Stimulated activated CD4-positive, alpha-beta T cell treated with anti-CD3 and anti-CD28 coated beads, Interleukin-12 subunit alpha, Interleukin-12 subunit beta, amount 100 ng/mL, for 4 hours (primary cell): ENCODE data around the gene CCDC7.
"Not testable (repeated sequence)": the region's sequence is repeated elsewhere in the genome, so short reads cannot be mapped to it uniquely, and the experiment has no call there.

Source experiments
- DNase-seq: peaks from one replicate; pipeline ENCODE4 v3.0.0-alpha.2; 2020

Gene CCDC7

DNA sequence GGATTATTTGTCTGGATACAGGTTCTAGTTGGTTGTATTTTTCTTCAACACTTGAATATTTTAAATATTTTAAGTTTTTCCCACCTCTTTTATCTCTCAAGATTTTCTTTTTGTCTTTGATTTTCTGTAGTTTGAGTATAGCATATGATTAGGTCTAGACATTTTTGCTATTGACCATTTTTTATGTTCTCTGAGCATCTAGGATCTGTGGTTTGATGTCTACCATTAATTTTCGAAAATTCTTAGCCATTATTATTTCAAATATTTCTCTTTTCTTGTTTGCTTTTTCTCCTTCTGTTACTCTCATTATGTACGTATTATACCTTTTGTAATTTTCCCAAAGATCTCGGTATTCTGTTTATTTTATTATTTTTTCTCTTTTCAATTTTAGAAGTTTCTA lies 293.0 kb downstream of the CCDC7 start:
- DNase-seq, result no peak

GRCh38 chr10:32744321-32744720 lies 298.4 kb downstream of the CCDC7 start:
- no peak for DNase-seq

- DNase-seq, result no peak
These were observed 300.9 kb downstream of the CCDC7 start for GRCh38 chr10:32746869-32747268.

DNA sequence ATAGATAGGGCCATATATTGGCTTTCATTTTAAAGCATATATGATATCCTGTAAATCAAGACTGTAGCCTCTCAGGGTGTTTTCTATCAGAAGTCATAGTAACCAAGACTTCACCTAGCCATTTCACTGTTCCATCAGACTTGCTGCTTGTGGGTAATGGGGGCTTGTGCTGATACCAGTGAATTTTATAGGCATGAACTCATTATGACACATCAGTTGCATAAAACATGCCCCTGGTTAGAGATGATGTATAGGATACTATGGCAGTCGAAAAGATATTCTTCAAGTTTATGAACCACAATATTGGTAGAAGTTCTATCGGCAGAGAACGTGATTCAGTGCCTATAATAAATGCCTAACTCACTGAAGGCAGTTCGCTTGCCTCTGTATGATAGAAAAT lies 305.6 kb downstream of the CCDC7 start:
- DNase-seq, result no peak

DNA sequence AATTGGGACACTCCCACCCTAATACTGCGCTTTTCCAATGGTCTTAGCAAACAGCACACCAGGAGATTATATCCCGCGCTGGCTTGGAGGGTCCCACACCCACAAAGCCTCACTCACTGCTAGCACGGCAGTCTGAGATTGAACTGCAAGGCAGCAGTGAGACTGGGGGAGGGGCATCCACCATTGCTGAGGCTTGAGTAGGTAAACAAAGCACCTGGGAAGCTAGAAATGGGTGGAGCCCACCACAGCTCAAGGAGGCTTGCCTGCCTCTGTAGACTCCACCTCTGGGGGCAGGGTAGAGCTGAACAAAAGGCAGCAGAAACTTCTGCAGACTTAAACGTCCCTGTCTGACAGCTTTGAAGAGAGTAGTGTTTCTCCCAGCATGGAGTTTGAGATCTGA lies 309.0 kb downstream of the CCDC7 start:
- DNase-seq, result not testable (repeated sequence)

DNA sequence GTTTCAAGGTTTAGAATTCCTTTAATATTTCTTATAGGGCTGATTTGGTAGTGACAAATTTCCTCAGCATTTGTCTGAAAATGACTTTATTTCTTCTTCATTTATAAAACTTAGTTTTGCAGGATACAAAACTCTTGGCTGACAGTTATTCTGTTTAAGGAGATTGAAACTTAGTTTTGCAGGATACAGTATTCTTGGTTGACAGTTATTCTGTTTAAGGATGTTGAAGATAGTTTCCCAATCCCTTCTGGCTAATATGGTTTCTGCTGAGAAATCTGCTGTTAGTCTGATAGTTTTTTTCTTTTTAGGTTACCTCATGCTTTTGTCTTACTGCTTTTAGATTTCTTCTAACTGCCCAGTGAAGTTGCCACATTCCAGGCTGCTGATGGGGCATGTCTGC lies 325.3 kb downstream of the CCDC7 start:
- no peak for DNase-seq

- no peak for DNase-seq
These were observed 327.2 kb downstream of the CCDC7 start for GRCh38 chr10:32773105-32773504.

DNA sequence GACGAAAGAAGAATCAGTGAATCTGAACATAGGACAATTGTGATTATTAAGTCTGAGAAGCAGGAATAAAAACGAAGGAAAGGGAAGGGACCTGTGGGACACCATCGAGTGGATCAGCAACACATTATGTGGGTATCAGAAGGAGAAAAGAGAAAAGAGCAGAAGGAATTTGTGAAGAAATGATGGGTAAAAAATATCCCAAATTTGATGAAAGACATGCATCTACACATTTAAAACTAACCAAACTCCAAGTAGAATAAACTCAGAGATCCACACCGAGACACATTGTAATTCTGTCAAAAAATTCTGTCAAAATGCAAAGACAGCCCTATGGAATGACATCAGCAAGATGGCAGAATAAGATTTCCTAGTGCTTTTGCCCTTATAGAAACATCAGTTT lies 341.0 kb downstream of the CCDC7 start:
- DNase-seq, result no peak

GRCh38 chr10:32787690-32788284 lies 341.8 kb downstream of the CCDC7 start:
- DNase-seq, result no peak

- no peak for DNase-seq
These were observed 342.4 kb downstream of the CCDC7 start for GRCh38 chr10:32788359-32788758.

- no peak for DNase-seq
These were observed 344.5 kb downstream of the CCDC7 start for GRCh38 chr10:32790483-32790882.

- no peak for DNase-seq
These were observed 347.1 kb downstream of the CCDC7 start for GRCh38 chr10:32793033-32793432.

DNA sequence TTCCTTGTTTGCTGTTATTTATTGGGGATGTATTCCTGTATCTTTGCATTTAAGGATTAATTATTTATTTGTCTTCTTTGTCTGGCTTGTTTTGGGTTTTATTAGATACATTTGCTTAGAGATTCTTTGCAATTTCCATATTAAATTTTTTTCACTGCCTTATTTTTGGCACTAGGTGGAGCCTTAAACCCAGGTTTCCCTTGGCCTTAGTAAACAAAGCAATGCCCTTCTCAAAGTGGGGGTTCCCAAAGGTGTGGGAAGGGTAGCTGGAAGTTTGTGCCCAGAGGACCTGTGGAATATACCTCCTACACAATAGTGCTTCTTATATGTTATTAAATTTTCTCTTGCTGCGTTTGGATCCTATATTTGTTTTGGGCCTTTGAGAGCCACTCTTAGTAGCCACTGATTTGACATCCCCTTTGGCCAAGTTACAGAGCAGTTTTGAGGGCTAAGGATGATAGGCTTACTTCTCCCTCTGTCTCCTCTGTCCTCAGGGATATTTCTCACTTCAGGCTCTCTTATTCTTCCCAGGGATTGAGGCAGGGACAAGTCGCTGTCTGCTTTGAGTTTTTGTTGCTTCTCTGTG lies 349.8 kb downstream of the CCDC7 start:
- no peak for DNase-seq

GRCh38 chr10:32797393-32797792 lies 351.5 kb downstream of the CCDC7 start:
- not testable (repeated sequence) for DNase-seq

DNA sequence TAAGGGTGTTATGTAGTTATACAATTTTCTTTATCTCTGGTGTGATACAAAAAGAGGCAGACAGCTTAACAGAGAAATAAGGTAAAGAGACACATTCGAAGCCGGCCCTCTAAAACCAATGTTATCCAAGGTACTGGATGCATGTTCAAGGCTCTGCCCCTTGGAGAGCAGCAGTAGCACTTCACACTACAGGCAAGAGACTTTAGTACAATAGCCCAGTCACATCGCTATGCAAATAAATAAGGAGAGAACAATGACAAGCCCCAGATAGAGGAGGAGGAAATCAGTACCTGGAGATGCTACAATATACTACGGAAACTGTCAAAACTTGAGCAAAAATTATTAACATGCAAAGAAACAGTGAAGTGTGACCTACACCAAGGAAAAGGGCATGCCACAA lies 401.0 kb downstream of the CCDC7 start:
- no peak for DNase-seq

DNA sequence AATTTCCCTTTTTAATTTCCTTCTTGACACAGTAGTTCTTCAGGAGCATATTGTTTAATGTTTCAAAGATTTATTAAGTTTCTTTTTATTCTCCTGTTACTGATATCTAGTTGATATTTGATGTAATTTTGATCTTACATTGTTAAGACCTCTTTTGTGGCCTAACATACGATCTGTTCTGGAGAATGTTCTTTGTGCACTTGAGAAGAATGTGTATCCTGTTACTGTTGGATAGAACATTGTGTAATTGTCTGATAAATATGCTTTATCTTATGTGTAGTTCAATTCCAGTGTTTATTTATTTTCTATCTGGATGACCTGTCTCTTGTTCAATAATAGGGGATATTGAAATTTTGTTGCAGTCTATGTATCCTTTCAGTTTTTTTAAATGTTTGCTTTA lies 405.4 kb downstream of the CCDC7 start:
- no peak for DNase-seq

- DNase-seq, result no peak
These were observed 408.5 kb downstream of the CCDC7 start for GRCh38 chr10:32854435-32854834.

DNA sequence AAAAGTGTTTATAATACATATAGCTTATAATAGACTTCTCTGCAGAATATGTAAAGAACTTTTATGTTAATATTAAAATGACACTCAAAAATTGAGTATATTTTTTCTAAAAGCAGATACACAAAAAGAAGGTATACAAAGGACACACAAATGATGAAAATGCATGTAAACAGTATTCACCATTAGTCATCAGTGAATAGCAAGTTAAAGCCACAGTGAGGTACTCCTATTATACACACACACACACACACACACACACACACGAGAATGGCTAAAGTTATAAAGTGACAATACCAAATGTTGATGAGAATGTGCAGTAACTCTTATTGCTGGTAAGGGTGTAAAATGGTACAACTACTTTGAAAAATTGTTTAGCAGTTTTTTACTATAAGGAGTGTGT lies 419.2 kb downstream of the CCDC7 start:
- no peak for DNase-seq

- DNase-seq, result no peak
These were observed 432.0 kb downstream of the CCDC7 start for GRCh38 chr10:32877915-32878314.

DNA sequence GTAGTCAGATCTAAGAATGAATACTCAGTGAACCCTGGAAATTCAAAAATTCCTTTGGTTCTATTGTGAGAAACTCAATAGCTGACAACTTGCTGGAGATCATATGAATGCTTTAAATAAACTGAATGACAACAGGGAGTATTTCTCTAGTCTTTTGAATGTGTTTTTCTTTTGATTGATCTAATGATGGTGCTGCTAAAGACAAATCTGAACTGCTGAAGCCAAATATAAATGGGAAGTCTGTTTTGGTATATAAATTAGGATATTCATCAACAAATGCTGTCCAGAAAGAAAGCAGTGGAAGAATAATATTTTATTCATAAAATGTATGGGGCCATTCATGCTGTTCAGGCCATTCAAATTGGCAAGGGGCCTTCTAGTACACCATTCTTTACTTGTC lies 432.7 kb downstream of the CCDC7 start:
- DNase-seq, result no peak

DNA sequence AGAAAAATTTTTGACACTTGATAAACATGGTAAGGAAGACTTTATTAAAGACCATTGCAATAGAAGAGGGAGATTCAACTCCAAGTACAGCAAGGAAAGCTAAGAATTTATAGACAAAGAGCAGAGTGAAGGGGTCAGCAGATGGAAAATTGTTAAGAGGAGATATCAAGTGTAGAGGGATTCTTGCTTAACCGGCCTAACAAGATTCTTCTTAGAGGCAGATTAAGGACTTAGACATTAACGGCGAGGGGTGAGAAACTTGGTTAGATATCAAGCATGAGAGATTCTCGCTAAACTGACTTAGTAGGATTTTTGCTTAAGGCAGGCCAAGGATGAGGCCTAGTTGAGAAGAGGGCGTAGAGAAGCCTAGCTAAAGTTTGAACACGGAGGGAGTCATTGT lies 436.1 kb downstream of the CCDC7 start:
- no peak for DNase-seq

DNA sequence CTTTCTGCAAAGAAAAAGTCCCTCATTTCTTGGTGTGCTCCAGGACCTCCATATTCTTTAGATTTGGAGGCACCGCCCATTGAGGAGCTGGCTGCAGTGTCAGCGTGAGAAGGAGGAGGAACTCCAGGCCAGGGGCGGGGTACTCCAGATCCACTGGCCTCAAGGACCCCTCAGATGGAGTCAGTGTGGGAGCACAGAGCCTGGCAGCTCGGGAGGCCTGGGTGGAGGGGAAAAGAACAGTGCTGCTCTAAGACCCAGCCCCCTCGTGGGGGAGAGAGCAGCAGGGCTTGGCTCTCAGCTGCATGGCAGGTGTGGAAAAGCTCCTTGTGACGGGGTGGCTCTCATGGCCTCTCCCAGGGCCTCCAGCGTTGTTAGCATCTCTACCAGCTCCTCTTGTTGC lies 441.5 kb downstream of the CCDC7 start:
- no peak for DNase-seq

DNA sequence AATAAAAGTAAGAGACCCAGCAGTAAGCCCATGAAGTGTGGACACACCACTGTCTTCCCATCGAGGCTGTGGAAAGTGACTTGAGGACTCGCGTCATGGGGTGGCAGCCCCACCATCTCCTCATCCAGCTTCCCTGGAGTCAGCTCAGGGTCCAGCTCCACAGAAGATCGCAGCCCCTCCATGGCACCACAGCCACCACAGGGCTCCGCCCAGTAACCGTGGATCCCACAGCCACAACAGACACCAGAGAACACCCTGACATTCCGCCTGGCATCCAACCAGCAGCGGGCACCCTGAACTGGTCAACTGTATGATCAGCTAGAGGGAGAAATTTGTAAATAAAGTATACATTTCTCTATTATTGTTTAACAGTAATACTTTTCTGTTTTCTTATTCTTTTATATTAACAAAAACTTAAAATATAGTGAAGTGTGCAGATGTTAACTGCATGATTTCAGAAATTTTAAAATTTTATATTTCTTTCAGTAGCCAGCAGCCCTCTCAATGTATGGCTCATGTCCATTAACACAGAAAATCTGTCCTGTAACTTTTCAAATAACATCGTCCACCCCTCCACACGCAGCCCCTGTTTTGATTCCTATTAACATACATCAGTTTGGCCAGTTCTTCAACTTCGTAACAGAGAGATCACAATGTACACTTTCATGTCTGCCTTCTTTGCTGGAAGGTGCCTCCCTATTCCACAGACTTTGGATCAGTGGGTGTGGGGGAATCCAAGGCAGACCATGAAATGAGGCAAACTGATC lies 442.4 kb downstream of the CCDC7 start:
- DNase-seq, result no peak

GRCh38 chr10:32889631-32890212 lies 443.8 kb downstream of the CCDC7 start:
- DNase-seq, result no peak
